Right ventricle myocardium inferior (tissue), 1 donor: ENCODE measurements around the gene VEZF1. TPM values are rescaled to one million over a fixed set of nuclear protein-coding genes. Genes with fewer than 3 reads are reported as not detected.

Source experiments
- ATAC-seq: fragments of 200-7000 bp; cut with Tn5 transposase; one replicate; pipeline ENCODE4 v1.9.1; 2020; ENCODE audit warnings: mild to moderate bottlenecking, moderate library complexity
- DNase-seq: peaks from one replicate; pipeline ENCODE4 v3.0.0; 2021; ENCODE audit errors: missing footprints
- intact Hi-C: fragments of 100-400 bp; cut with DNase I; formaldehyde crosslinking; loops from one replicate; pipeline ENCODE4 v1.11.0; 2022
- total RNA-seq: library from RNA; stranded (reverse); fragmentation: NEBNext Ultra II Directional; extraction: Animal tissue kit (Norgen Biotek cat#: 25700); gene quantifications from one replicate; pipeline ENCODE4 v1.2.1, GENCODE V29; 2021
- donor health status: DM: no; HTN: yes; CAD: no; lungs with severe emphysema.

VEZF1 gene
- total RNA-seq, 1 donor from 2014 or later: 74.2 TPM

DNA sequence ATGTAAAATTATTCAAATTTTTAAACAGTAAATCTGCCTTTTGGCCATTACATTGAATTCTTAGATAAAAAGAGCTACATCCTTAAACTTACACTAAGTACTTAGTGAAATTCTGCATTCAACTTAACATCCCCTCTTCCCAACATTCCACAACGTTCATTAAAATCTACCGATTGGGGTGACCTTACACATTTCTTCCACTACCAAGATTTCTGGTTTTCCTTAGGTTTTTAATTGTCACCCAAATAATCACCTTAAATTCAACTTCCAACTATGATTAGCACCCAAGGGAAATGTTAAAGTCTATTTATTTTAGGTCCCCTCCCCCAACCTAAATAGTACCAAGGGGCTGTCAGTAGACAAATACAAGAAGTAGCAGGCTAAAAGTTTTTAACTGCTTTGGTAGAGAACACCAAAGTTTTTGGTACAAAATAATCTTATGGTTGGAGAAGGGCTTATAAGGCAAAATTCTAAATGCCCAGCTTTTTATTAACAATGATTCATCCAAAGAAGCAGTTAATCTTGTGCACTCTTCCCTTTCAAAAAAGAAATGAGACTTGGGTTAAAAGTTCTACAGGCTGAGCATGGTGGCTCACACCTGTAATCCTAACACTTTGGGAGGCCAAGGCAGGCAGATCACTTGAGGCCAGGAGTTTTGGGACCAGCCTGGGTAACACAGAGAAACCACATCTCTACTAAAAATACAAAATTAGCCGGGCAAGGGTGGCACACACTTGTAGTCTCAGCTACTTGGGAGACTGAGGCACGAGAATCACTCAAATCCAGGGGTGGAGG is 14.3 kb upstream of the VEZF1 start:
- ATAC-seq (no peak), DNase-seq (no peak)
- intact Hi-C loops: no loop called here

DNA sequence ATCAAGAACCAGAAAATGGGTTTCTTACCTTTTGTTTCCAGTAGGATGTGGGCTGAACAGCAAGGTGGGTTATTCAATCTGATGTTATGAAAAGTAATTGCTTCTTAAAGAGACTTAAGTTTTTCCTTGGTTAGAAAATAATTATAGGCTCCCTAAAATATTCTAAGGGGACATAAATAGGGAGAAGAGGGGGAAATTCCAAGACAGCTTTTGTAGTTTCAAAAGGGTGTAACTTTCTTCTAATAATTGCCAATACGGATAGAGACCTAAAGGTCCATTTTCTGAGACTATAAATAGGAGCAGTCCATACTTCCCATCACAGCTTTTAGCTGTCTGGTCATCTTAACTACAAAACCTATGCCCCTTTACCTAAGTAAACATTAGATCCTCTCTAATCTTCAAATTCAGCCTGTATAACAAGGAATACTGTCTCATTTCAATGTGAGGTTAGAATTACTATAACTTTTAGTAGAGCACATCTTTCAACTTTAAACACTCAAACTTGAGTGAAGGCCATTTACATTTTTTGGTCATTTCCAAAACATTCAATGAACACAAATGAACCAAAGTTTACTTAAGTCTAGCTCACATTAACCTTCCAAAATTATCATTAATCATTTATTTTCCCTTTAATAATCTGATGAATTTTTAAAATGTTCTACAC is 13.5 kb upstream of the VEZF1 start:
- intact Hi-C loops: no loop called here
- DNase-seq (no peak), ATAC-seq (no peak)

DNA sequence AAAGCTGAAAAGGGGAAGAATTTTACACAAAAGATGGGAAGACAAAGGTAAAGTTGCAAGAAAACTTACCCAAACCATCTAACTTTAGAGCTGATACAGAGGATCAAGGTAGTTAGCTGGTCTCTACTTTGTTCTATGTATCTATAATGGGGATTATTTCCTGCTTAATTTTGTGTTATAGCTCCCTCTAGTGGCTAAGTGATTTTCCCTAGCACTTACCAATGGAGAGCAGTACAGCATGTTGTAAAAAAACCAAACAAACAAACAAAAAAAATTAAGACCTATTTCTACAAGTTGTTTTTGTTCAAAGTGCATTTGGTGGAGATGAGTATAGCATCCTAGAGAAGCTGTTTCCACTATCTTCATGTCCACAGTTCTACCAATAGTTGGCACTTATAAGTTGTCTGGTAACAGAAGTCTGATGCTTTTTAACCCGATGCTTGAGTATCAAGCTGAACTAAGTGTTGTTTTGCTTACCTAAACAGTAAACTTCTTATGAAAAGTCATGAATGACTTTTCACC is 11.5 kb upstream of the VEZF1 start:
- intact Hi-C loops: loop anchor here (2.0 to 10.0 kb wide), 3 partner anchors 141 to 885 kb away; no protein-coding TSS in a partner anchor
- ATAC-seq (peak; percentile 65), DNase-seq (no peak)

DNA sequence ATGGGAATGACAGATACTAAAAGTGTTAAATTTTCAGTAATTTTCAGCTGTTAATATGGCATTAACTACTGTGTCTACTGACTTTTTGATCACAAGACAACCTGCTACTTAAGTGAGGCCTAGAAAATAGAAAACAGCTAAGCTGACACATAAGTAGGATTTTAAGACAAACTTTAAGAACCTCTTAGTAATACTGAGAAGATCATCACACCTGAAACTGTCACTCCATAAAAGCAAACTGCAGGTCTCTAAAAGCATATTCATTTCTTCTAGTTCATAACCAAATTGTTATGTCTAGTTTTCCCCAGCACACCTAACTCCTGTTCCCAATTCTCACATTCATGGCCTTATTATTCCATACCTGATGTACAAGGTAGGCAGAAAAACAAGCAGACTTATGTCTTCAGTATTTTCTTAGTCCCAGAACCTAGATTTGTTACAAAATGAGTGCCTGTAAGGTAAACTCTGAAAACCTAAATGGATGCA is 11.0 kb upstream of the VEZF1 start:
- no peak for ATAC-seq
- intact Hi-C loops: loop anchor here (2.0 to 10.0 kb wide), 3 partner anchors 140 to 884 kb away; no protein-coding TSS in a partner anchor
- DNase-seq: no peak

DNA sequence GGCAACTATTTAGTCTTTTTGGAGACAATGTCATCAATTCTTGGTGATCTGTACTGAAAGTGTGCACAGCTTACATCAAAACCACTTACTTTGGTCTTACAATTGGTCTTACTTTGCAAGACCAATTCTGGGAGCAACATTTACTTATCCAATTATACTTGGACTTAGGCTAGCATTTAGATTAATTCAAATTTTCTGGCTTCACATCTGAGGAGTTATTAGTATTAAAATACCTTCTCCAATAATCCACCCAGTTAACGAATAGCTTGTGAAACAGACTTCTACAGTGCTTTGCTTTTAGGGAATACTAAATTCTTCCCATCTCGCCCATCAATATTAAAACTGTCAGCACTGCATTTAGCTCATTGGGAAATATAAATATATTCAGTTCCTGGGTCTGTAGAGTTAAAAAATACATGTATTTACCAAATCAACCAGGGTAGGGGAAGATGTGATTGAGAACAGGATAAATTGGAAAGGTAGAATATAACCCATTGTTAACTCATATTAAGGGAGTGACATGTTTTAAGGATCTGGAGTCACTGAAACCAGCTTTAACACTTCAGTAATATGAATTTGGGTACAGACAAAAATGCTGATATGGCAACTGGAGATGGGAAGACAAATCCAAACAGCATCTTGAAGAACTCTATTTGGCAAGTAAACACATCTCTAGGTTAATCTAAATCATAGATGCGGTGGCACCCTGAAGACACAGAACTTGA is 9.2 kb upstream of the VEZF1 start:
- ATAC-seq (no peak), DNase-seq (no peak)
- intact Hi-C loops: loop anchor here (5.0 to 10.0 kb wide), 2 partner anchors 335 to 882 kb away; no protein-coding TSS in a partner anchor

DNA sequence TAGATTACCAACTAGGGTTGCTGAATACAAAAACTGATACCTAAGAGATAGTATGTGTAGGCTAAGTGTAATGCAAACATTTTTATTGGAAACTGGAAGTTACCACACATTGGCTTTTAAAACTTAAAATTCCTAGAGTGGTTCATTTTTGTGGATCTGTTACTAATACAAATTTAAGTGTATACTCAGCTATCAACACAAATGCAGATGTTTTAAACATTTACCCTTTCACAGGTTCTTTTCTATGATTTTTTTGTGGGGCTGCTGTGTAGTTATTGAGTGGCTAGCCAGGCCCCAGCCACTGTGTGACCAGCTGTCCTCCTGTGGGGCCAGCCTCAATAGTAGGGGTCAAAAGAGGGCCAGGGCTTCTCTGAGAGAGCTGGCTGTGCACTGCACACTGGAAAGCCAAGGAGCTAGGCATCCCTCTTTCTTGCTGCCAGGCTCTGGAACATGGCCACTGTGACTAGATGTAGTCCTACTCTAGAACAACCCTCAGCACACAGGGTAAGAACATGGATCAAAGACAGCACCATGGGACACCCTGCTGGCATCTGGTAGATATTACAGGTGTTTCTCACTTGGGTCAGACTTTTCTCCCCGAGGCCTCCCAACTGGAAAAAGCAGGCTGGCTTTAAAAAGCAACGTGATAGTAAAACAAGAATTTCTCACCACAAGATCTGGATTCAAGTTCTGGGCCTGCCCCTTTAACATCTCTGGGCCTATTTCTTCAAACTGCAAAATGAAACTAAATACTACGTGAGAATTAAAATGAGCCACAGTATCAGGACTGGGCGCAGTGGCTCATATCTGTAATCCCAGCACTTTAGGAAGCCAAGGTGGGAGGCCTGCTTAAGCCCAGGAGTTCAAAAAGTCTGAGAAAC is 7.3 kb upstream of the VEZF1 start:
- intact Hi-C loops: loop anchor here (5.0 to 10.0 kb wide), 2 partner anchors 333 to 881 kb away; no protein-coding TSS in a partner anchor
- DNase-seq (no peak), ATAC-seq (peak; percentile 93)

DNA sequence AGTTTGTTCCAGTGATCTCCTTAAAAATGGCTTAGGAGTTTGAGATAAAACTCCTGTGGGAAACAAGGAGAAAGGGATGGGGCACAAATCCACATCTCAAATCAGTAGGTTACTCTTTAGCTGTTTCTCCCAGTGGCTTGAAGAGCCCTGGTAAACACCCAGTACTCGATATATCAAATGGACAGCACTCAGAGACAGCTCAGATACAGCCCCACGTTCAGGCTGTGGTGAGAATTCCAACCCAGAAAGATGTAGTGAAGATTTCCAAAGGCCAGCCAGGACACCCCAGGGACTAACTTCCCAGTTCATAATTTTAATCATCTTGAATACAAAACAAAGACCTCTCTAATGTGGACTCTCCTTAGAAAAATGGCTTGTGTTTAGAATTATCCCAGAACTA is 6.4 kb upstream of the VEZF1 start:
- ATAC-seq: peak; percentile 35
- no peak for DNase-seq
- intact Hi-C loops: loop anchor here (10.0 kb wide), 1 partner anchor 880 kb away; no protein-coding TSS in a partner anchor

DNA sequence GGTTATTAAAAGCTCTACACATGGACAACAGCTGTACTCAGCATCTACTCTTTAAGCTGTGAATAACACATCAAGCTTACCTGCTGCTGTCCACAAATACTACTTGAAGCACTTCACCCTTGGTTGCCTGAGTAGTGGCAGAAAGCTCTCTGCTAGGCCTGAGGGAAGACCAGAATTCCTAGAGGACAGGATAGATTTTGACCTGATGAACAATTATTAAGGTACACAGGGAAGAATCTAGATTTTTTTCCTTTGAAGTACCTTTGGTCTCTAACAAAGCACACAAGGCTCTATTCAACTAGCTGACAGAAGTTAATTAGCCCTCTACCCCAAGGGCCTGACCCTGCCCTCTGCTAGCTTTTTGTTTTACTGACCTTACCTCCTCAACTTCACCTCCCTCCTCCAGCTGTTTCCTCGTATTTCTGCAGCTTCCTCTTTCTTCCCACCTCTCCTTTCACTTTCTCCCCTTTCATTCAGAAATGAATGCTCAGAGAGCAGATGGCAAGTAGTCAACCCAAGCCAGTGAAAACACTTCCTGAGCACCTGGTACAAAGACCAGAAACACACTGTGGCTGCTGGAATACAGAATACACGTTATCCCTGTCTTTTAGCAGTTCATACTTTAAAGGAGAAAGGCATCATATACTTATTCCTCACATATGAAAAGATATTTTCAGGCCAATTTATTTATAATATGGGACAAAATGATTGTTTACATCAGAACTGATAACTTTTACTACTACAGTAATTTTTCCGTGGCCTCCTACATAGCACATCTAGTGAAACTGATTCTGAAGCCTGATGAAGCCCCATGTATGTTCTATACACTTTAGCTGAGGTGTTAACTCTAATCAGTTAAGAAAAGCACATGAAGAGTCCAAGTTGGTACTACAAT is 5.7 kb upstream of the VEZF1 start:
- ATAC-seq (no peak), DNase-seq (no peak)
- intact Hi-C loops: loop anchor here (10.0 kb wide), 1 partner anchor 879 kb away; no protein-coding TSS in a partner anchor

DNA sequence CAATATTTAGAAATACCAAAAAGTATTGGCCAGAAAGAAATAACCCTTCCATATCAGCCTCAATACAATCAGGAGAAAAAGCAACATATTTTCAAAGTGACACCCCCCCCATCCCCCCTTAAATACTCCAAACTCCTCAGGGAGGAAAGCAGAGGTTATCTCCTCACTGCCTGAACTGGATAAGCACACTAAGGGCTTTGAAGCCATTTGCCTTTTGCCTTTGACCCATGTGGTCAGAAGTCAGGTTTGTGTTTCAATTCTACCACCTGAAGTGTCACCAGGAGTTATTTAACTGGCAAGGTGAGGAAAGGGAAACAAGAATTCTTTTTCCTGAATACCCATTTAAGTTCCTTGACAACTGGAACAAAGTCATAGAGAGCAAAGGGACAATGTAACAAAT is 3.5 kb upstream of the VEZF1 start:
- no peak for DNase-seq
- no peak for ATAC-seq
- intact Hi-C loops: loop anchor here (10.0 kb wide), 1 partner anchor 877 kb away; no protein-coding TSS in a partner anchor

DNA sequence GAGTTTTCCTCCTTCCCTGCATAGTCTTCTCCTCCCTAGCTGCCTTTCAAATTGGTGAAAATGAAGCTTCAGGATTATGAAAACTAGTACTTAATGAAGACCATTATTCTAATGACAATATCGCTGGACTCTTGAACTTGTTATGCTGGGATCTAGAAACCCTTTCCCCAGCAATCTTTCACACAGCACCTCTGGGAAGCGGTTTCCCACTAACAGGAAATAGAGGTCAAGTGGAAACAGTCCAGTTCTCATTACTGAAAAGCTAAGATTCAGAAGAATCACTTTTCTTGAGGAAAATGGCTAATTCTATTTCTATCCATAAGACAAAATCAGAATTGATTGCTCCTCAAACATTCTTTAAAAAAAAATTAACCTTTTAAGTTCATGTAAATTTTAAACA is 2.0 kb upstream of the VEZF1 start:
- intact Hi-C loops: loop anchor here (10.0 kb wide), 1 partner anchor 875 kb away; no protein-coding TSS in a partner anchor
- ATAC-seq (no peak), DNase-seq (no peak)

DNA sequence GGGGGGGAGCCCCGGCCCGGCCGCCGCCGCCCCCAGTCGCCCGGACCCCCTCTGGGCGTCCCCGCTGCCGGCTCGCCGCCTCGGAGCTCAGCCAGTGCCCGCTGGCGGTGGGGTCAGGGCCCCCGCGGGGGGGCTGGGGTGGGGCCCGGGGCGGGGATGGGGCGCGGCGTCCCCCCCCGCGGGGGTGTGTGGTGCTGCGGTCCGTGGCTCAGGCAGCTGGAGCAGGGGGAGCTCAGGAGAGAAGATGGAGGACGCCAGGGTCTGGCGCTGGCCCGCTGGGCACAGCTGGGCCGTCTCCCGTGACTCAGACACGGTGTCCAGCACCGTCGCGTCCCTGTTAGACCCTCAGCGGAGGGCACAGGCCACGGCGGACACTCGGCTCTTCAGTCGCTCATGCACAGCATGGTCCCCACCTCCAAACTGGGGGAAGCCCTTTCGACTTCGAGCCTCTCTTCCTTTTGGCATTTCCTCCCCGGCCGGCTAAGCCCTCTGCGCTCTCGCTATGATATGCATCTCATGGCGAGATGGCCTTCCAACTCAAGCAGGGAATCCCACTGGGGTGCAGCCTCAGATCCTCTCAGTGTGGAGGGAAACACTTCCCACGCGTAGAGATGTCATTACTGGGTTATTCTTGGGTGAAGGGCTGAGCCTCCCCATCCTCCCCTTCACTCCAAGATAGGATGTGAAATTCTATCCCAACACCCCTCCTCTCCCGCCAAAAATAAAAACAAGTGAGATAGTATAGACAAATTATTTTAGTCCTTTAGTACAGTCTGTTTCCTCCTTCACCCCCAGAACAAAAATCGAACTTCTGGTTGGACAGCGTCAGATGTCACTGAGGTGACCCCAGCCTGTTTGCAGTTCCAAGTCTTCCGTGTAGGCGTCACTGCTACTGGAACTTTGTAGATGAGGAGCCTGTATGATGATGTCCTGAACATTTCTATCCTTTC is 522 bp upstream of the VEZF1 start:
- intact Hi-C loops: loop anchor here (2.0 to 5.0 kb wide), 2 partner anchors 34 to 111 kb away; partner anchors contain the start of gene CUEDC1
- ATAC-seq (peak; percentile 79), DNase-seq (peak; percentile 89)

DNA sequence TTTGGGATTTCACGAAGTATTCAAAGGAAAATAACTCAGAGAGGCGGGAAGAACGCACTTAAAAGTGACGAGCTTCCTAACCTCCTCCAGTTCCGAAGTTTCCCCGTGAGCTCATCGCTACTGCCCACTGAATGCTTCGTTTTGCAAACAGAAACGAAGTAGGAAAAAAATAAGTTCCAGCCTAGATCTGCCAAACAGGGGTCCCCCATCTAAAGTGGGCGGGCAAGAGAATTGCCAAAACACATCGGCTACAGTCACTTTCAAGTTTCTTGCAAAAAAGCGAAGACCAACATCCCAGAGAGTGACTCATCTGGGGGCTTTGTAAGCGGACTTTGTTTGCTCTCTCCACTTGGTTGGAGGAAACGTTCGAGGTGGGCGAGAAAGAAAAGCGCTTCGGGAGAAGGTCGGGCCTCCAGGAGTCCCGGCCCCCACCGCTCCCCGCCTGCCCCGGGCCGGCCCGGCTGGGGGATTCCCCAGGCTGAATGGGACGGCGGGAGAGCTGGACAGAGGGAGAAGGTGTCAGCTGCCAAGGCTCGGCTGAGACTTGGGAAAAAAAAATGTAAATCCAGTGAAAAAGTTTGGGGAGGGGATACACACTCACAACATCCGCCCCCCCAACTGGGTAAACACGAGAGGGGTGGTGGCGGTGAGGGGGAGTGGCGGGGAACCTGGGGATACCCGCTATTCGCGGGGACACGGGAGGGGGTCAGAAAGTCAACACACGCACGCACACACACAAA is 1.0 kb downstream of the VEZF1 start:
- ATAC-seq (peak; percentile 47), DNase-seq (no peak)
- intact Hi-C loops: loop anchor here (1.0 to 5.0 kb wide), 2 partner anchors 95 to 110 kb away; no protein-coding TSS in a partner anchor

DNA sequence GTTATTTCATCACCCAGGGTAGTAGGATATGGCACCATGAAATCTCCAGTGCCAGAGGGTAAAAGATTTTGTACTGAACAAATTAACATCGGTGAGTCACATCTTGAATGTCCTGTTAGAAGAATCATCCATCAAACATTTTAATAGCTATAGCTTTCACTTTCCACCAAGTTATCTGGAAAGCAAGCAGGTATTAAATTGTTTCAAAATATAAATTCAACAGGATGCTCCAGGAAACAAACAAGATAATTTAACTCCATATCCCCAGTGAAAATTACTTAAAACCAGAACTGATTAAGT is 2.4 kb downstream of the VEZF1 start:
- ATAC-seq (no peak), DNase-seq (no peak)
- intact Hi-C loops: loop anchor here (5.0 kb wide), 1 partner anchor 108 kb away; no protein-coding TSS in a partner anchor

DNA sequence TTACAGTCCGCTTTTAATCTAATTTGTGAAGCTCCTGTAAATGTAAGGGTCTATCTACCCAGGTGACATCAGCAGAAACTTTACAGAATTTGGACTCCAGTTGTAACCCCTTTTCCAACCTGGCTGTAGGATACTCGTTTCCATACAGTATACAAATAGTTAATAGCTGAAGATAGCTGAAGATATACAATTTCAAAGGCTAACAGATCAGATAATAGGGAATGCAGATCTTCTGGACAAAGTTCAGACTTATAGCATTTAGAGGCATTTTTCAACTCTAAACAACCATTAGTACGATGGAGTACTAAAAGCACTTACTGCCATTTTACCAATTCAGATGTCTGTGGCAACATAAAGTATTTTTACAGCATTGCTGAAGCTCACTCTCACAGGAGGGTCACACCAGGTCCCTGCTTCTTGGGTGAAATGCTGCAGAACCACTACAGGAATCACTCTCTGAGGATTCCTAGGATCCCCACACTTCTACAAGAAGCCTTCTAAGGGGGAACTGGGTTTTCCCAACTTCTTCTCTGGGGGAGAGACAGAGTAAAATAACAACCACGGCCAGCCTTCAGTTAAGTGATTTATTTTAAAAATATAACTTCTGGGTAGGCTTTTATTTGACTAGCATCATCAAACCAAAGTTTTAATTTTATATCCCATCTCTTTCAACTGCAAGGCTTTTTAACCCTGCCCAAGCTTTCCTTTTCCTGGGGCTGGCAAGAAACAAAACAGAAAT is 2.9 kb downstream of the VEZF1 start:
- intact Hi-C loops: loop anchor here (5.0 kb wide), 1 partner anchor 108 kb away; no protein-coding TSS in a partner anchor
- no peak for DNase-seq
- ATAC-seq: no peak
